Liver (tissue), 9 donors: ENCODE data around the gene SMIM15. TPM values are rescaled to one million over a fixed set of nuclear protein-coding genes. Genes with fewer than 3 reads are reported as not detected.

Experiments used
- DNase-seq: peaks from one replicate; pipeline ENCODE4 v3.0.0-alpha.2; 2017; ENCODE audit warnings: low spot score
- H3K27ac ChIP-seq, 2 donors: one replicate each; pipeline ENCODE4 v1.7.0; 2013; ENCODE audit warnings: inconsistent platforms in 2 of 2, low read length in 2 of 2, control low read depth in 1 of 2, low read depth in 1 of 2, mild to moderate bottlenecking in 1 of 2
- H3K27me3 ChIP-seq, 4 donors: one replicate each; pipeline versions ENCODE4 v1.6.1 to v1.7.0; 2013; ENCODE audit warnings: low read length in 3 of 4, inconsistent platforms in 1 of 4, mild to moderate bottlenecking in 1 of 4, moderate library complexity in 1 of 4; ENCODE audit not compliant: control insufficient read depth in 4 of 4, insufficient read depth in 4 of 4
- H3K36me3 ChIP-seq, 4 donors: one replicate each; pipeline versions ENCODE4 v1.6.1 to v1.7.0; 2013; ENCODE audit warnings: low read length in 3 of 4, mild to moderate bottlenecking in 3 of 4, low read depth in 1 of 4, moderate library complexity in 1 of 4; ENCODE audit not compliant: control insufficient read depth in 4 of 4, insufficient read depth in 3 of 4
- H3K4me1 ChIP-seq, 4 donors: one replicate each; pipeline versions ENCODE4 v1.6.1 to v1.7.0; 2013; ENCODE audit warnings: low read length in 3 of 4, mild to moderate bottlenecking in 3 of 4, moderate library complexity in 1 of 4; ENCODE audit not compliant: control insufficient read depth in 4 of 4, insufficient read depth in 4 of 4
- H3K4me3 ChIP-seq, 3 donors: one replicate each; pipeline versions ENCODE4 v1.6.1 to v1.7.0; 2013; ENCODE audit warnings: low read length in 3 of 3, control low read depth in 1 of 3, low read depth in 1 of 3, mild to moderate bottlenecking in 1 of 3
- H3K9ac ChIP-seq, 2 donors: one replicate each; pipeline ENCODE4 v1.7.0; 2013; ENCODE audit warnings: low read length in 2 of 2, mild to moderate bottlenecking in 2 of 2, moderate library complexity in 2 of 2, control low read depth in 1 of 2, low read depth in 1 of 2
- H3K9me3 ChIP-seq, 4 donors: one replicate each; pipeline versions ENCODE4 v1.6.1 to v1.7.0; 2013; ENCODE audit warnings: low read length in 3 of 4; ENCODE audit not compliant: control insufficient read depth in 4 of 4
- EGR1 ChIP-seq, 2 donors: IDR thresholded peaks; 2 replicates each; pipeline ENCODE4 v1.6.1; 2016 to 2018; ENCODE audit warnings: antibody characterized with exemption in 2 of 2, low read depth in 2 of 2
- HNF4A ChIP-seq, 2 donors: conservative IDR thresholded peaks; 2 replicates each; pipeline ENCODE4 v1.6.1; 2016; ENCODE audit warnings: antibody characterized with exemption in 2 of 2, mild to moderate bottlenecking in 2 of 2
- JUND ChIP-seq, 2 donors: IDR thresholded peaks; 2 replicates each; pipeline ENCODE4 v1.6.1; 2016; ENCODE audit warnings: antibody characterized with exemption in 2 of 2
- NR2F2 ChIP-seq: IDR thresholded peaks from 2 replicates; pipeline ENCODE4 v1.6.1; 2016; ENCODE audit warnings: antibody characterized with exemption
- RAD21 ChIP-seq, 2 donors: IDR thresholded peaks; 2 replicates each; pipeline ENCODE4 v1.6.1; 2016; ENCODE audit warnings: antibody characterized with exemption in 2 of 2, mild to moderate bottlenecking in 2 of 2
- REST ChIP-seq: IDR thresholded peaks from 2 replicates; pipeline ENCODE4 v1.6.1; 2016; ENCODE audit warnings: antibody characterized with exemption, mild to moderate bottlenecking
- RXRA ChIP-seq, 2 donors: IDR thresholded peaks; 2 replicates each; pipeline ENCODE4 v1.6.1; 2017 to 2018; ENCODE audit warnings: antibody characterized with exemption in 2 of 2, mild to moderate bottlenecking in 1 of 2
- SP1 ChIP-seq: IDR thresholded peaks from 2 replicates; pipeline ENCODE4 v1.6.1; 2018; ENCODE audit warnings: antibody characterized with exemption, mild to moderate bottlenecking
- TAF1 ChIP-seq: conservative IDR thresholded peaks from 2 replicates; pipeline ENCODE4 v1.6.1; 2016; ENCODE audit warnings: antibody characterized with exemption, mild to moderate bottlenecking
- WGBS: extraction: QIAGEN DNeasy Blood & Tissue Kit; methylation state at CpG from one replicate; pipeline ENCODE4 v1.1.7; 2013; 5-methylcytosine and 5-hydroxymethylcytosine counted together
- polyA plus RNA-seq, 2 donors: library from polyadenylated mRNA; stranded (reverse) in 1 of 2; unstranded in 1 of 2; fragments of 200-250 nt in 1 of 2; fragments of >200 nt in 1 of 2; fragmentation: Nextera tagmentation in 1 of 2; extraction: Ambion mirVana in 1 of 2; gene quantifications; one replicate each; pipeline versions ENCODE4 v1.2.1 to v1.2.3, GENCODE V29; 2013 to 2015
- total RNA-seq, 2 donors: library from RNA; depleted of rRNA; stranded (reverse); fragments of >200 nt; gene quantifications; one replicate each; pipeline ENCODE4 v1.2.3, GENCODE V29; 2014
- TF ChIP-seq, protein P1 (sequence below): IDR thresholded peaks from 2 replicates; pipeline ENCODE4 v1.6.1; 2016; ENCODE audit warnings: antibody characterized with exemption
- TF ChIP-seq, protein P2 (sequence below): fragments of 150-350 bp; IDR thresholded peaks from 2 replicates; pipeline ENCODE4 v1.5.1; 2017; ENCODE audit warnings: improper control_type of control experiment, low read depth, low read length; ENCODE audit not compliant: missing input control
- TF ChIP-seq, protein P3 (sequence below): IDR thresholded peaks from 2 replicates; pipeline ENCODE4 v1.6.1; 2016; ENCODE audit warnings: antibody characterized with exemption
- donor health status: healthy.
- donor health status: healthy.
- donor health status: healthy.
- donor health status: healthy.
- donor health status: healthy.

The SMIM15 gene
- total and polyA plus RNA-seq, 4 donors = 20.1 to 31.2 (median 24.4) TPM

GRCh38 chr5:61159070-61159469 lies 3.2 kb downstream of the SMIM15 start:
- no peak overlapping the region for H3K27ac ChIP-seq
- H3K4me3 ChIP-seq = no peak overlapping the region
- H3K36me3 ChIP-seq = peaks cover 0 to 13% (median 2%) of the 10 kb centered on the region in 4 donors
- TF ChIP-seq, protein P1, sequence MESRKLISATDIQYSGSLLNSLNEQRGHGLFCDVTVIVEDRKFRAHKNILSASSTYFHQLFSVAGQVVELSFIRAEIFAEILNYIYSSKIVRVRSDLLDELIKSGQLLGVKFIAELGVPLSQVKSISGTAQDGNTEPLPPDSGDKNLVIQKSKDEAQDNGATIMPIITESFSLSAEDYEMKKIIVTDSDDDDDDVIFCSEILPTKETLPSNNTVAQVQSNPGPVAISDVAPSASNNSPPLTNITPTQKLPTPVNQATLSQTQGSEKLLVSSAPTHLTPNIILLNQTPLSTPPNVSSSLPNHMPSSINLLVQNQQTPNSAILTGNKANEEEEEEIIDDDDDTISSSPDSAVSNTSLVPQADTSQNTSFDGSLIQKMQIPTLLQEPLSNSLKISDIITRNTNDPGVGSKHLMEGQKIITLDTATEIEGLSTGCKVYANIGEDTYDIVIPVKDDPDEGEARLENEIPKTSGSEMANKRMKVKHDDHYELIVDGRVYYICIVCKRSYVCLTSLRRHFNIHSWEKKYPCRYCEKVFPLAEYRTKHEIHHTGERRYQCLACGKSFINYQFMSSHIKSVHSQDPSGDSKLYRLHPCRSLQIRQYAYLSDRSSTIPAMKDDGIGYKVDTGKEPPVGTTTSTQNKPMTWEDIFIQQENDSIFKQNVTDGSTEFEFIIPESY = no peak
- TF ChIP-seq NR2F2 = no peak
- TF ChIP-seq RAD21 (IDR thresholded peaks at IDR 0.05) = no peak
- no peak for TF ChIP-seq TAF1
- TF ChIP-seq, protein P2, sequence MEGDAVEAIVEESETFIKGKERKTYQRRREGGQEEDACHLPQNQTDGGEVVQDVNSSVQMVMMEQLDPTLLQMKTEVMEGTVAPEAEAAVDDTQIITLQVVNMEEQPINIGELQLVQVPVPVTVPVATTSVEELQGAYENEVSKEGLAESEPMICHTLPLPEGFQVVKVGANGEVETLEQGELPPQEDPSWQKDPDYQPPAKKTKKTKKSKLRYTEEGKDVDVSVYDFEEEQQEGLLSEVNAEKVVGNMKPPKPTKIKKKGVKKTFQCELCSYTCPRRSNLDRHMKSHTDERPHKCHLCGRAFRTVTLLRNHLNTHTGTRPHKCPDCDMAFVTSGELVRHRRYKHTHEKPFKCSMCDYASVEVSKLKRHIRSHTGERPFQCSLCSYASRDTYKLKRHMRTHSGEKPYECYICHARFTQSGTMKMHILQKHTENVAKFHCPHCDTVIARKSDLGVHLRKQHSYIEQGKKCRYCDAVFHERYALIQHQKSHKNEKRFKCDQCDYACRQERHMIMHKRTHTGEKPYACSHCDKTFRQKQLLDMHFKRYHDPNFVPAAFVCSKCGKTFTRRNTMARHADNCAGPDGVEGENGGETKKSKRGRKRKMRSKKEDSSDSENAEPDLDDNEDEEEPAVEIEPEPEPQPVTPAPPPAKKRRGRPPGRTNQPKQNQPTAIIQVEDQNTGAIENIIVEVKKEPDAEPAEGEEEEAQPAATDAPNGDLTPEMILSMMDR = no peak
- TF ChIP-seq, protein P3, sequence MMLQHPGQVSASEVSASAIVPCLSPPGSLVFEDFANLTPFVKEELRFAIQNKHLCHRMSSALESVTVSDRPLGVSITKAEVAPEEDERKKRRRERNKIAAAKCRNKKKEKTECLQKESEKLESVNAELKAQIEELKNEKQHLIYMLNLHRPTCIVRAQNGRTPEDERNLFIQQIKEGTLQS = no peak
- no peak for TF ChIP-seq REST
- TF ChIP-seq HNF4A (conservative IDR thresholded peaks at IDR 0.05) = no peak
- TF ChIP-seq EGR1 (IDR thresholded peaks at IDR 0.05; ENCODE audit: low read depth in 2 of 2) = no peak
- no peak for TF ChIP-seq RXRA (IDR thresholded peaks at IDR 0.05)
- TF ChIP-seq JUND (IDR thresholded peaks at IDR 0.05) = no peak
- no peak overlapping the region for H3K9ac ChIP-seq
- no peak for DNase-seq
- 94% methylated on average over 3 of the region's 3 CpGs for WGBS
- H3K27me3 ChIP-seq = no peaks in the 10 kb centered on the region
- H3K4me1 ChIP-seq = peaks cover 4 to 19% (median 11%) of the 10 kb centered on the region in 4 donors
- no peaks in the 10 kb centered on the region for H3K9me3 ChIP-seq

DNA sequence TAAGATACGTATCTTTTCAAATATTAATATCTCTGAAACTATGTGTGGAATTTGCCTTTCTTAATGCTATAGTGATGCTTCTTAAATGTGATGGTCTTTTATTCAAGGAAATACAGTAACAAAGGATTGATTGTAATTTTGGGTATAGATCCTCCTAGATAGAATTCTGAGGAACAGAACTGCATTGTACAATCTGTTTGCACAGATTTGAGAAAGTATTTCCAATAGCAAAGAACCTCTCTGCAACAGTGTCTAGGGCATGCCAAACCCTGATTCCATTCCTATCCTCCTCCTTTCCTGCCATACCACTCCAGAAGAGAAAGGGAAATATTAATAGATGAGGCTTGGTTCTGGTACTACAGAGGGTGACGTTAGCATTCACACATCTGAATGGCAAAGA lies 10.4 kb downstream of the SMIM15 start:
- Histone ChIP-seq H3K4me3 (no peak overlapping the region), H3K4me1 (no peaks in the 10 kb centered on the region), H3K36me3 (no peaks in the 10 kb centered on the region), H3K9me3 (no peaks in the 10 kb centered on the region), H3K9ac (no peak overlapping the region), H3K27ac (no peak overlapping the region), H3K27me3 (no peaks in the 10 kb centered on the region)
- 96% methylated on average over 2 of the region's 2 CpGs for WGBS
- DNase-seq = no peak
- TF ChIP-seq SP1 (no peak), NR2F2 (no peak)
- TF ChIP-seq, protein P2 = no peak
- TF ChIP-seq, protein P3 = no peak
